ENCODE data around the gene RMC1. TPM values are rescaled to one million over a fixed set of nuclear protein-coding genes. Genes with fewer than 3 reads are reported as not detected.
A peak's percentile ranks its signal among the peaks of the same experiment; 100 is the strongest.

Gene RMC1
- total and polyA plus RNA-seq, 2 of the 13 experiments (the other 11 are each of a cell fraction or from before 2014, with no cell fraction given): 9.4 to 19.5 TPM

- WGBS (ENCODE audit: low lambda C conversion rate): 2% methylated on average over 21 of the region's 21 CpGs
- POLR2A ChIA-PET: interaction anchor here (1.1 to 1.6 kb wide), 3 partner anchors 16 to 81 kb away, joined by 3 to 6 read pairs (median 3); partner anchors contain the start of gene NPC1
- no peak for FAIRE-seq
These were observed 643 bp downstream of the RMC1 start for GRCh38 chr18:23503963-23504344.

More at GRCh38 chr18:23503963-23504344, 643 bp downstream of the RMC1 start:
- H3K4me2 ChIP-seq (ENCODE audit: low read depth, low read length): peak overlapping the region; percentile 84
- peaks cover 0 to 20% of the 10 kb centered on the region in 2 experiments for H3K36me3 ChIP-seq (replicated peaks in 1 of 2; ENCODE audit: control insufficient read depth in 1 of 2, insufficient read depth in 2 of 2, low read length in 2 of 2)
- CTCF ChIA-PET (ENCODE audit: low intra/inter-chr PET ratio, low total read pairs): no interaction called here
- H3K9me3 ChIP-seq (ENCODE audit: low read length): no peaks in the 10 kb centered on the region
- DNase-seq (ENCODE audit: low spot score) (no peak), ATAC-seq (no peak)
- TF ChIP-seq KDM5A (IDR thresholded peaks at IDR 0.05; ENCODE audit: borderline replicate concordance, low read length) (peak; percentile 31; the same call in 1 of the 2 replicates), GLI4 (CRISPR knock-in tag; IDR thresholded peaks at IDR 0.05; ENCODE audit: borderline replicate concordance) (0 out of 2 replicates have a peak, but pooled peaks have one; percentile 5), THAP8 (CRISPR knock-in tag; IDR thresholded peaks at IDR 0.05; ENCODE audit: borderline replicate concordance) (no peak), ZBTB21 (CRISPR knock-in tag; IDR thresholded peaks at IDR 0.05) (no peak), MTERF4 (CRISPR knock-in tag; IDR thresholded peaks at IDR 0.05) (no peak), ZNF580 (CRISPR knock-in tag; IDR thresholded peaks at IDR 0.05; ENCODE audit: borderline replicate concordance, low read depth) (no peak), MATR3 (CRISPR knock-in tag; IDR thresholded peaks at IDR 0.05) (no peak), HMGA1 (CRISPR knock-in tag; conservative IDR thresholded peaks at IDR 0.05) (no peak)
- no TSS peak for BruUV-seq (replicated peaks)
- H2AFZ ChIP-seq (ENCODE audit: low read length): no peak overlapping the region
- in situ Hi-C loops (cut with HindIII; ENCODE audit: extremely low pct_ligation_motif_present, low pct_unique_long_range_greater_than_20kb) (no loop called here), intact Hi-C loops (cut with micrococcal nuclease; ENCODE audit: unreplicated experiment) (no loop called here)
- peak overlapping the region; percentile 78 to 87 (median 82) for H3K4me3 ChIP-seq (replicated peaks in 1 of 3; ENCODE audit: insufficient read depth in 1 of 3, low read depth in 2 of 3, low read length in 3 of 3)
- peak overlapping the region; percentile 43 for H3K27ac ChIP-seq (ENCODE audit: extremely low read length, insufficient read depth, low read length)
- peak overlapping the region; percentile 79 for H3K9ac ChIP-seq (ENCODE audit: insufficient read depth, low read depth, low read length)
- H3K27me3 ChIP-seq (ENCODE audit: control insufficient read depth in 1 of 2, insufficient read depth in 2 of 2, low read length in 2 of 2): no peaks in the 10 kb centered on the region
- no peaks in the 10 kb centered on the region for H4K20me1 ChIP-seq (ENCODE audit: insufficient read depth, low read length)
- H3K4me1 ChIP-seq (ENCODE audit: insufficient read depth, low read length): peaks cover 34% of the 10 kb centered on the region
- H3K79me2 ChIP-seq (ENCODE audit: insufficient read depth, low read length): peaks cover 9% of the 10 kb centered on the region

Measured in HepG2 (cell line).